Measurements from ENCODE around the gene DEDD.

GRCh38 chr1:161079436-161080110 lies 52.9 kb downstream of the DEDD start:
- no peak for TF ChIP-seq TAF1 (IDR thresholded peaks at IDR 0.05; ENCODE audit: low read depth, low read length)
- no peak for TF ChIP-seq POLR2A (IDR thresholded peaks at IDR 0.05; ENCODE audit: low read depth, low read length)
- no peak for TF ChIP-seq POLR2AphosphoS5 (IDR thresholded peaks at IDR 0.05; ENCODE audit: low read depth, low read length)
- TF ChIP-seq POU2F2 (IDR thresholded peaks at IDR 0.05; ENCODE audit: low read depth, low read length), result no peak

Data from GM12891 (cell line).